Neuron (in vitro differentiated cells): ENCODE data around the gene LPP.

Source experiments
- H2AFZ ChIP-seq: one replicate; pipeline ENCODE4 v1.6.1; 2013; ENCODE audit warnings: low read depth, mild to moderate bottlenecking, inconsistent platforms, low read length, moderate library complexity
- H3K27me3 ChIP-seq: one replicate; pipeline ENCODE4 v1.6.1; 2013; ENCODE audit warnings: low read length; ENCODE audit not compliant: insufficient read depth
- H3K36me3 ChIP-seq: one replicate; pipeline ENCODE4 v1.6.1; 2013; ENCODE audit warnings: low read length; ENCODE audit not compliant: insufficient read depth
- H3K4me1 ChIP-seq: one replicate; pipeline ENCODE4 v1.6.1; 2013; ENCODE audit warnings: low read length; ENCODE audit not compliant: insufficient read depth
- H3K4me3 ChIP-seq: 2 replicates; pipeline ENCODE4 v1.5.1; 2013; ENCODE audit warnings: mild to moderate bottlenecking, low read length, moderate library complexity
- H3K9me3 ChIP-seq: one replicate; pipeline ENCODE4 v1.6.1; 2013; ENCODE audit warnings: low read length

The LPP gene

DNA sequence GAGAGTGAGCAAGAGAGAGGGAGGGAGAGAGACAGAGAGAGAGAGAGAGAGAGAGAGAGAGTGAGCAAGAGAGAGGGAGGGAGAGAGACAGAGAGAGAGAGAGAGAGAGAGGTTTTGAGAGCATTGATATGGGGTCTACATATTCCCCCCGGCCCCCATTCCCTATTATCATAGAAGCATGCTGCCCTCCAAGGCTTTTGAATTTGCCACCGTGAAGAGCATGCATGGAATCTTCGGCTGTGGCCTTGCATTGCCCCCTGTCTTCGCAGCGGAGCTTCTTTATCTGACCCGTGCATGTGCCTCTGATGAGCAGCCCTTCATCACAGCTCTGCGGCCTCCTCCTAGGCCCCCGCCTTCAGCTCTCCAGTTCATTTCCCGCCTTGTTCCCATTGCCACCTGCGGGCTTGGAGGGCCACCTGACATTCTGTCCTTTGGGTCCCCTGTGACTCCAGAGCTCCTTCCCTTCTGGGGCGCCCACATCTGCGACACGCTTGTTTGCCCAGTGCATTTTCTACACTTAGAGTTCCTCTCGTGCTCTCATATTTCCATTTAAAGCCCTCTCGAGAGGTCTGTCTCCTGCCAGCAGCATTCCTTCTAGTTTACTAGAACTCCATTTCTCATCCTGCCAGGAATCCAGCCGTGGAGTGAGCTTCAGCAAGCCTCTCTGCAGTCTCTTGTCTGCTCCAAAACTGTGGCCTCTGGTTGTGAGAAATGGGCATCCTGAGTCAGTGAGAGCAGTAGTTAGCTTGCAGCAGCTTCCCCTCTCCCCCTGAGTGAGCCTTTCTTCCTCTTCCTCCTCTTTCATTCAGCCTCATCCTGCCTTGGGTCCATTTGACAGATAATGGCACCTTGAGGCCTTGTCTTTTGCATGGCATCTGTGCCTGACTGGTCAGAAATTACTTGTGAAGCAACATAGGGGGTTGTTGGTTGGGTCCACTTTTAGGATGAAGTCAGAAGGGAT, 25.3 kb downstream of the LPP start:
- no peaks in the 10 kb centered on the region for H3K27me3 ChIP-seq
- H3K4me1 ChIP-seq, result no peaks in the 10 kb centered on the region
- peaks cover 6% of the 10 kb centered on the region for H3K36me3 ChIP-seq
- no peak overlapping the region for H2AFZ ChIP-seq
- no peaks in the 10 kb centered on the region for H3K9me3 ChIP-seq
- H3K4me3 ChIP-seq, result no peak overlapping the region

DNA sequence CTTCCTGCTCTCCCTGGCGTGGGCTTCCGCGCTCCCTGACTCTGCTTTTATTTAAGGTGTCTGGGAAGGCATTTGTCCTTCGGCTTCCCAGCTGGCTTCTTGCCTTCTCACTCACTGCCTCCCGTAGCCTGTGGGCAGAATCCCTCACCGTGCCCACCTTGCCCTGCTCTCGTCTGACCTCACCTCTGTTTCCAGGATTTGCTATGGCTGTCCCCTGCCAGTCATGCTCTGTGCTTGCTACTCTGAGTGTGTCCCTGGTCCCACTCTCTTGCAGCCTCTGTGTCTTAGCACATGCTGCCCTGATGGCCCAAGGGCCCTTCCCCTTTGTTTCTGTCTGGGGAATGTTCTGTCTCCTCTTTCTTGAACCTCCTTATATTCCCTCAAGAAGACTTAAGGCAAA, 26.2 kb downstream of the LPP start:
- no peaks in the 10 kb centered on the region for H3K27me3 ChIP-seq
- H3K9me3 ChIP-seq, result no peaks in the 10 kb centered on the region
- peaks cover 6% of the 10 kb centered on the region for H3K36me3 ChIP-seq
- H3K4me3 ChIP-seq, result no peak overlapping the region
- no peaks in the 10 kb centered on the region for H3K4me1 ChIP-seq
- no peak overlapping the region for H2AFZ ChIP-seq

DNA sequence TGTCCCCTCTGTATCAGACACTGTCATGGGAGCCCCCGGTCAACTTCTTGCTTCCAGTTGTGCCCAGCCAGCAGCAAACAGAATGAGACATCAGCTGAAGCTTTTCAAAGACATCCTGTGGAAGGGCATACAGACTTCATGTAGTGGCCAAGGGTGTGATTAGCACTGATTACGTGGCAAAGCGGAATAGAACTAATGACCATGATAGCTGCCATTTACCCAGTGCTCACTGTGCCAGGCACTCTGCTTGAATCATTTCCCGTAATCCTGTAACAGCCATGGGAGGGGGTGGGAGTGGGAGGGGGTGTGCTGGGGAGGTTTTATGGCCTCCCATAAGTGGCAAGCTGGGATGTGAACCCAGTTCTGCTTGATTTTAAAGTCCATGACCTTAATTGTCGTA, 29.5 kb downstream of the LPP start:
- Histone ChIP-seq H3K36me3 (peaks cover 6% of the 10 kb centered on the region), H3K4me3 (no peak overlapping the region), H2AFZ (no peak overlapping the region), H3K9me3 (no peaks in the 10 kb centered on the region), H3K27me3 (no peaks in the 10 kb centered on the region), H3K4me1 (no peaks in the 10 kb centered on the region)

DNA sequence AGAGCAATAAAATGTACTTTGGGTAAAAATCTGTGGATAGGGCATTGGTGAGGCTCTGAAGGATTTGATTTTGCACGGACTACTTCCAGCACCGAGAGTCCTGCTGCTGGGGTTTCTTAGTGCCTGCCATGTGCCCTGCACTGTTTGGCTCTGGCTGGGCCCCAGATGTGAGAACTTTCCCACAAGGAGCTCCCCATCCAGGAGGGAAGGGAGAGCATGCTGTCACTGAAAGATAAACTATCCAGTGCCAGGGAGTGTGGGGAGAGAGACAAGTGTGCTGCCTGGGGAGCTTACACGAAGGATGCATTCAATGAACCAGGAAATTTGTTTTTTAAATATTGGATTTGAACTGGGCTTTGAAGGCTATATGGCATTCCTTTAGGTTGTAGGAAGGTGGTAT, 30.2 kb downstream of the LPP start:
- Histone ChIP-seq H2AFZ (no peak overlapping the region), H3K4me3 (no peak overlapping the region), H3K36me3 (peaks cover 6% of the 10 kb centered on the region), H3K27me3 (no peaks in the 10 kb centered on the region), H3K4me1 (no peaks in the 10 kb centered on the region), H3K9me3 (no peaks in the 10 kb centered on the region)

DNA sequence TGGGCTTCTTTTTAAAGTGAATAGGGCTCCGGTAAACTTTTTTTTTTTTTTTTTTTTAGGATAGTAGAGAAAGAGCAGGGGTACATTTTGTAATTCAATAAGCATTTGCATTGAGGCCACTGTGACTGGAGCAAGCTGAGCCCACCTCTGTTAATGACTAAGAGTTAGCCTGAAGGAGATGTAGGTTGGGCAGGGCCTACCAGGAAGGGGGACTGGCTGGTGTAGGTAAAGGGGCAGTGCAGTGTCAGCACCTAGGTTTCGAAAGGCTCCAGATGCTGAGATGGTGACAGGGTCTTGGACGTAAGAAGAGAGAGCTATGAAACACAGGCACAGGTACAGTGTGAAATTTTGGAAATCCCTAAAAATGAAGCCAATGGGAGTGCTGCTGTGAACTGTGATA, 30.7 kb downstream of the LPP start:
- Histone ChIP-seq H3K27me3 (no peaks in the 10 kb centered on the region), H2AFZ (no peak overlapping the region), H3K9me3 (no peaks in the 10 kb centered on the region), H3K4me3 (no peak overlapping the region), H3K36me3 (peaks cover 6% of the 10 kb centered on the region), H3K4me1 (no peaks in the 10 kb centered on the region)

DNA sequence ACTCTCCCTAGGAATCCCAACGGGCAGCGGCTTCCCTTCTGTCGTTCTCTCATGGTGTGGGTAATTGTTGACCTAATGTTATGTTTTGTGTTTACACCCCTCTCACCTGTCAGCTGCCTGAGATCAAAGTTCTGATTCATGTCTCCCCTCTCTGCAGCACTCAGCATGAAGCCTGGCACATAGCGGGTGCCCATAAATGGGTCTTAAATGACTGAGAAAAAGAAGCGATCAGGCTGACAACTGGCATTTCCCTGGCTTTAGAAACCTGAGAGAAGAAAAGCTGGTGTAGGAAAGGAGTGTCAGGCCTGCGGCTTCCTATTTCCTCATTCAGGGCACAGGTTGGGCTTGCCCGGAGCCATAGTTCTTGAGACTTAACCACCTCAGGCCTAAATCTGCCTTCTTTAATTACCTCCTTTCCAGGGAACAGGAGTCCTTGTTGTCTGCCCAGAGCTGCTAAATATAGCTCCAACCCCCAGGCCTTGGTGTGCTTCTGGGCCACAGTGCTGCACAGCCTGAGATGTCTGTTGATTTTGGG, 31.8 kb downstream of the LPP start:
- no peak overlapping the region for H3K4me3 ChIP-seq
- no peaks in the 10 kb centered on the region for H3K4me1 ChIP-seq
- no peak overlapping the region for H2AFZ ChIP-seq
- peaks cover 6% of the 10 kb centered on the region for H3K36me3 ChIP-seq
- H3K9me3 ChIP-seq, result no peaks in the 10 kb centered on the region
- H3K27me3 ChIP-seq, result no peaks in the 10 kb centered on the region

DNA sequence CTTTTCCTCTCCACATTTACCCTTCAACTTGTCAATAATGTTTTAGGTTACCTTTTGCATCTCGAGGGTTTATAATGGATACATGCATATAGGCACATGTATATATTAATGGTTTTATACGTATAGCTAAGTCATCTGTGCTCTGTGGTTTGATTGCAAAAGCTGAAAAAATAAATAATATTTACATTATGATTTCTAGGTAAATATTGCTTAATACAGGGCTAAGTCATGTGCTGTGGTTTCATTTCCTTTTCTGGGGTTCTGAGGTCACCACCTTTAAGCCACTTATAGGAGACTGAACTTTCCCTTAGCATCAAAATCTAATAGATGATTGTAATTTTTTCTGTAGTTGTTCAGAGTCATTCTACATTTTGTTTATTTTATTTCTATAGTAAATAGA, 33.1 kb downstream of the LPP start:
- H3K4me1 ChIP-seq, result no peaks in the 10 kb centered on the region

DNA sequence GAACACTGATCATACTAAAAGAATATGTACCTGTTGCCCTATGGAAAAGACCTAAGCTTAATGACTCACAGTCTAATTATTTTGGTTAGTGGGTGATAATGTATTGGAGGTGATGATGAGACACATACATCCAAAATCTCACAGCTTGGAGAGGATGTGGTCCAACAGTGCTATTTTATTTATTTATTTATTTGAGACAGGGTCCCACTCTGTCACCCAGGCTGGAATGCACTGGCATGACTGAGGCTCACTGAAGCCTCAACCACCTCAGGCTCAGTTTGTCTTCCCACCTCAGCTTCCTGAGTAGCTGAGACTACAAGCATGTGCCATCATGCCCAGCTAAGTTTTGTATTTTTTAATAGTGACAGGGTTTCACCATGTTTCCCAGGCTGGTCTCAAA, 35.0 kb downstream of the LPP start:
- H3K4me1 ChIP-seq, result no peaks in the 10 kb centered on the region
- no peaks in the 10 kb centered on the region for H3K27me3 ChIP-seq
- H3K36me3 ChIP-seq, result peaks cover 5% of the 10 kb centered on the region
- no peak overlapping the region for H2AFZ ChIP-seq
- H3K9me3 ChIP-seq, result no peaks in the 10 kb centered on the region
- no peak overlapping the region for H3K4me3 ChIP-seq

More for the DNA sequence above, 33.1 kb downstream of the LPP start:
- Histone ChIP-seq H3K9me3 (no peaks in the 10 kb centered on the region), H2AFZ (no peak overlapping the region), H3K4me3 (no peak overlapping the region), H3K36me3 (peaks cover 9% of the 10 kb centered on the region), H3K27me3 (no peaks in the 10 kb centered on the region)

DNA sequence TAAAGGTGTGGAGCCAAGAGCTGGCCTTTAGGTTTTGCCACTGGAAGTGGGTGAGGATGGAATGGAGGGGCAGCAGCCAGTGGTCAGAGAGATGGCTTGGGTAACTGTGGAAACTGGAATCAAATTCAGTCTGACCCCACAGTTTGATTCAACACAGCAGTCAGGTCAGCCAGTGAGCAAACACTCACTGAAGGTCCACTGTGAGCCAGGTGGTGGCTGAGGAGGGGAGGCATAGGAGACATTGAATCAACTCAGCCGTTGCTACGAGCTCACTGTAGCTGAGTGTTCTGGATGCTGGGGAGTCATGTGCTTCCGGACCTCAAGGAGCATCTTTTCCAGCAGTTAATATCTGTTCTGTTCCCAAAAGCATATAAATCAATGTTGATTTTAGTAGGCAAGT, 37.5 kb downstream of the LPP start:
- Histone ChIP-seq H3K27me3 (no peaks in the 10 kb centered on the region), H3K4me1 (no peaks in the 10 kb centered on the region), H3K4me3 (no peak overlapping the region), H2AFZ (no peak overlapping the region), H3K9me3 (no peaks in the 10 kb centered on the region), H3K36me3 (peaks cover 5% of the 10 kb centered on the region)

DNA sequence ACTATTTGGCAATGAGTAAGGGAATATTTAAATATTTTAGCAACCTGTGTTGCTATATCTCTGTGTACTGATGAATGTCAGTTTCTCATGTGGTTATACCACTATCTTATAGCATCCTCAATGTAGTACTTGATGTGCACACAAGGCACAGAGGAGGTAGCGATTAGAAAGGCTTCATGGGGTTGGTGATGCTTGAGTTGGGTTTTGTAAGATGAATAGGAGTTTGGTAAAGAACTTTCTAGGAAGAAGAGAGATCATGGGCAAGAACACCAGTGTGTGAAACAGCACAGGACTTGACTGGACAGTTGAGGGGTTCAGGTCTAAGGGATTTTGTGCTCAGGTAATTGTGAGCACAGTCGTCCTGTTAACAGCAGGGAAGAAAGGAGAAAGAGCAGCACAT, 38.1 kb downstream of the LPP start:
- no peak overlapping the region for H3K4me3 ChIP-seq
- peaks cover 5% of the 10 kb centered on the region for H3K36me3 ChIP-seq
- no peak overlapping the region for H2AFZ ChIP-seq
- H3K4me1 ChIP-seq, result no peaks in the 10 kb centered on the region
- no peaks in the 10 kb centered on the region for H3K9me3 ChIP-seq
- H3K27me3 ChIP-seq, result no peaks in the 10 kb centered on the region

DNA sequence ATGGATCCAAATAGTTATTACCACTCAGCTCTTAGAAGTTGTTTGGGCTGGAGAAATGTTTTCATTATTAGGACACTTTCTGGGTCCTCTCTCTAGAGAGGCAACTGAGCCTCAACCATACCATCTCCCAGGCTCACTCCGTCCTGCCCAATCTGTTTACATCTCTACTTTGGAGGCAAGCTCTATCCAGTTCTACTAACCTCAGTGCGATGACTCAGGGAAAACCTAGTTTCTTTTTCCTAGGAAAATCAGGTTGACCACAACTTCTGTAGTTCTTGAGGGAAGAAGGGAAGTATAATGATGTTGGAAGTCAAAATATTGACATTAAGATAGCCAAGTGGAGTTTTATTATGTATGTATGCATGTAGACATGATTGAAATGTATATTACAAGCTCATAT, 40.4 kb downstream of the LPP start:
- H3K4me1 ChIP-seq, result no peaks in the 10 kb centered on the region
- peaks cover 5% of the 10 kb centered on the region for H3K36me3 ChIP-seq
- H3K9me3 ChIP-seq, result no peaks in the 10 kb centered on the region
- H2AFZ ChIP-seq, result no peak overlapping the region
- no peaks in the 10 kb centered on the region for H3K27me3 ChIP-seq
- no peak overlapping the region for H3K4me3 ChIP-seq

DNA sequence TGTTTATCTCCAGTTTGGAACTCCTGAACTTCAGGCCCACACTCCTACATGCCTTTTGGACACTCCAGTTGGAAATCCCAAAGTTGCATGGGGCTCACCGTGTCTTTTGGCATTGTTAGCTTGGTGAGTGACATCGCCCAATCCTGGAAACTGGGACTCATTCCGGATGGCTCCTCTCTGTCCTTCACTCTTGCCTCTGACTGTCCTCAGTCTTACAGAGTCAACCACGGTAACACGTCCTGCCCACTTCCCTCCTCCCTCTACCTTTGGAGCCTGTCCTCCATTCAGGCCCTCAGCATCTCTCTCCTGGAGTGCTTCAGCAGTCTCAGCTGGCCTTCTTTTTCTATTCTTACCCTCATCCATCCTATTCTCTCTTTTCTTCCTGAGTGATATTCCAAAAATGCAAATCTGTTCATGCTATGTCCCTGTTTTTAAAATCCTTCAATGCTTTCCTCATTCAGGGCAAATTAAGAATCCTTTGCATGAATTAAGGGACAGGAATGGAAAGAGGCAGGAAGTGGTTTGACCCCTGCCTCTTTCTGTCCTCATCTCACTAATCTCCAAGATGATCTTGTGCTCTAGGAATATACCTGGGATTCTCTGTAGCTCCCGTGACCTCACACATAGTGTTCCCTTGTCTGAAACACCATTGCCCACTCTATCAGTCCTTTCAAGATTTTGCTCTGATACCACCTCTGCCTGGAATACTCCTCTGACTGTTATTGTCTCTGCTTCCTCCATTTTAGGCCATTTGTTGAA, 42.5 kb downstream of the LPP start:
- H2AFZ ChIP-seq, result no peak overlapping the region
- H3K4me1 ChIP-seq, result no peaks in the 10 kb centered on the region
- H3K36me3 ChIP-seq, result peaks cover 4% of the 10 kb centered on the region
- no peaks in the 10 kb centered on the region for H3K9me3 ChIP-seq
- H3K27me3 ChIP-seq, result no peaks in the 10 kb centered on the region
- H3K4me3 ChIP-seq, result no peak overlapping the region

DNA sequence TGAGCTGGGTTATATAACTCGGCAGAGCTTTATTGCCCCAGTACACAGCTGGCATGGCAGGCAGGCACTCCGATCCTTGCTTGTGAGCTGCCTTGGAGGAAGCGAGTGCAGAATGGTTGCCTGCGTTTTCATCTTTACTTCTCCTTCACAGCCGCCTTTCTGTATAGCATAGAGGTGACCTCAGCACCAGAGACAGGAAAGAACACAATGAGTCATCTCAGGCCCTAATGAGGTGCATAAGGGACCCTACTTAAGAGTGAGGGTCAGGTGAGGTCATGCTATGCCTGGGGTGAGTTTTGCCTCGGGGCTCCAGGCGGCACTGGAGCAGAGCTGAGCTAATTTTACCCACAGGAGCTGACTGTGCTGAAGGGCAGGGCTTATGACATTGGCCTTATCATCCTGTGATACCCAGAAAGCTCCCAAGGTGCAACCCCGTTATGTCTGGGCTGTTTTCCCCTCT, 43.5 kb downstream of the LPP start:
- H2AFZ ChIP-seq, result no peak overlapping the region
- no peaks in the 10 kb centered on the region for H3K4me1 ChIP-seq
- peaks cover 2% of the 10 kb centered on the region for H3K36me3 ChIP-seq
- H3K27me3 ChIP-seq, result no peaks in the 10 kb centered on the region
- H3K4me3 ChIP-seq, result no peak overlapping the region
- H3K9me3 ChIP-seq, result no peaks in the 10 kb centered on the region
